Measurements from ENCODE around the gene FAM240B. TPM values are rescaled to one million over a fixed set of nuclear protein-coding genes. Genes with fewer than 3 reads are reported as not detected.

FAM240B gene
- total RNA-seq, 1 experiment from 2014 or later: not detected

DNA sequence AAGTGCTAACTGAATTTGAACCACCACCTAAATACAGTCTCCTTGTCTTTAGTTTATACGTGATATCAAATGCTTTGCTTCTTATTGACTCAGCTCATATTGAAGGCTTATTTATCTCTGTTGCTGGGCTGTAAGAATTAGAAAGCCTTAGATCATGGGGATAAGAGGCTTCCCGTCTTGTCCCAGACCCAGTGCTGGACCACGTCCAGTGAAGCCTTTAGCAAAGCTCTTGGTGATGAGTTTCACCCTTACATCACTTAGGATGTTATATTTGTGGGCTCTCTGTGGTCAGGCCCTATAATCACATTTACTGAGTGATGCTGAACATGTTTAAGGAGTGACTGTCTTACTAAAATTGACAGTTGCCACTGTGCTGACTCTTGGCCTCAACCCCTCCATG, 11.2 kb downstream of the FAM240B start:
- WGBS (ENCODE audit: extremely low coverage, insufficient read length, low lambda C conversion rate): no CpG with 5 or more reads among the region's 3 CpGs
- Histone ChIP-seq H2AFZ (ENCODE audit: low read length) (no peak overlapping the region), H4K5ac (ENCODE audit: insufficient read length, low read depth, low read length) (no peak overlapping the region), H3K4me1 (ENCODE audit: insufficient read depth, low read length) (no peaks in the 10 kb centered on the region), H3K79me2 (ENCODE audit: insufficient read depth, low read length) (no peaks in the 10 kb centered on the region), H2BK12ac (ENCODE audit: insufficient read length, low read depth, low read length) (no peak overlapping the region), H3T11ph (ENCODE audit: low read length) (no peak overlapping the region), H2BK120ac (ENCODE audit: low read depth, low read length, poor library complexity, severe bottlenecking) (no peak overlapping the region), H3K27ac (ENCODE audit: insufficient read length, low read depth, low read length) (no peak overlapping the region), H3K23ac (ENCODE audit: insufficient read length, low read depth, low read length) (no peak overlapping the region), H3K18ac (ENCODE audit: insufficient read length, low read depth, low read length) (no peak overlapping the region), H3K23me2 (ENCODE audit: insufficient read length, low read depth, low read length, poor library complexity, severe bottlenecking) (no peaks in the 10 kb centered on the region), H3K4ac (ENCODE audit: low read depth, low read length) (no peak overlapping the region), H3K79me1 (ENCODE audit: insufficient read depth, low read depth, low read length, poor library complexity, severe bottlenecking) (no peaks in the 10 kb centered on the region), H4K91ac (ENCODE audit: insufficient read length, low read depth, low read length) (no peak overlapping the region), H3K9ac (ENCODE audit: extremely low read depth, insufficient read length, low read length) (no peak overlapping the region), H4K20me1 (ENCODE audit: control insufficient read depth, insufficient read depth, insufficient read length) (no peaks in the 10 kb centered on the region), H3K27me3 (ENCODE audit: insufficient read depth, low read length) (no peaks in the 10 kb centered on the region), H3K4me2 (ENCODE audit: insufficient read depth, insufficient read length, low read length) (no peak overlapping the region), H2BK5ac (ENCODE audit: insufficient read length, low read length) (no peak overlapping the region), H4K8ac (replicated peaks; ENCODE audit: insufficient read length, low read depth, low read length) (no peak overlapping the region), H2BK20ac (ENCODE audit: low read depth, low read length, poor library complexity, severe bottlenecking) (no peak overlapping the region), H3K9me3 (ENCODE audit: control insufficient read depth, low read depth, low read length) (no peaks in the 10 kb centered on the region), H2AK5ac (ENCODE audit: insufficient read length, low read length) (no peak overlapping the region), H3K14ac (ENCODE audit: insufficient read depth, low read length) (no peak overlapping the region), H2BK15ac (ENCODE audit: low read depth, low read length) (no peak overlapping the region), H3K56ac (ENCODE audit: insufficient read length, low read depth, low read length) (no peak overlapping the region)
- Mint-ChIP-seq H3K4me3 (no peak overlapping the region), H3K9me3 (peaks cover 2% of the 10 kb centered on the region in 2 experiments; a peak in 4 of 5 replicates), H3K36me3 (ENCODE audit: insufficient read depth in 1 of 3, low read depth in 3 of 3) (peaks cover 0 to 2% (median 1%) of the 10 kb centered on the region in 3 experiments; a peak in 6 of 7 replicates), H3K4me1 (peaks cover 14 to 20% of the 10 kb centered on the region in 2 experiments), H3K27me3 (ENCODE audit: low read depth) (peaks cover 3% of the 10 kb centered on the region), H3K27ac (no peak overlapping the region)
- TF ChIP-seq, protein P1, sequence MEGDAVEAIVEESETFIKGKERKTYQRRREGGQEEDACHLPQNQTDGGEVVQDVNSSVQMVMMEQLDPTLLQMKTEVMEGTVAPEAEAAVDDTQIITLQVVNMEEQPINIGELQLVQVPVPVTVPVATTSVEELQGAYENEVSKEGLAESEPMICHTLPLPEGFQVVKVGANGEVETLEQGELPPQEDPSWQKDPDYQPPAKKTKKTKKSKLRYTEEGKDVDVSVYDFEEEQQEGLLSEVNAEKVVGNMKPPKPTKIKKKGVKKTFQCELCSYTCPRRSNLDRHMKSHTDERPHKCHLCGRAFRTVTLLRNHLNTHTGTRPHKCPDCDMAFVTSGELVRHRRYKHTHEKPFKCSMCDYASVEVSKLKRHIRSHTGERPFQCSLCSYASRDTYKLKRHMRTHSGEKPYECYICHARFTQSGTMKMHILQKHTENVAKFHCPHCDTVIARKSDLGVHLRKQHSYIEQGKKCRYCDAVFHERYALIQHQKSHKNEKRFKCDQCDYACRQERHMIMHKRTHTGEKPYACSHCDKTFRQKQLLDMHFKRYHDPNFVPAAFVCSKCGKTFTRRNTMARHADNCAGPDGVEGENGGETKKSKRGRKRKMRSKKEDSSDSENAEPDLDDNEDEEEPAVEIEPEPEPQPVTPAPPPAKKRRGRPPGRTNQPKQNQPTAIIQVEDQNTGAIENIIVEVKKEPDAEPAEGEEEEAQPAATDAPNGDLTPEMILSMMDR (conservative IDR thresholded peaks at IDR 0.05): no peak
- no peak for DNase-seq
